GM13976 (cell line): ENCODE data around the gene ABCB1.

Source experiments
- DNase-seq: peaks from one replicate; pipeline ENCODE4 v3.0.0; 2012; ENCODE audit warnings: low spot score
- in situ Hi-C: fragments of 300-500 bp; cut with MboI; formaldehyde crosslinking; loops from one replicate; pipeline ENCODE4 v1.12.0; 2022; ENCODE audit warnings: low sequenced_read_pairs, mixed read lengths, inconsistent platforms; ENCODE audit not compliant: unreplicated experiment
- TF ChIP-seq, protein P1 (sequence below): IDR thresholded peaks from 2 replicates; pipeline ENCODE4 v1.5.1; 2012; ENCODE audit warnings: borderline replicate concordance, mild to moderate bottlenecking; ENCODE audit not compliant: insufficient read depth; ENCODE audit errors: extremely low read depth, missing control alignments, control extremely low read depth

Gene ABCB1

DNA sequence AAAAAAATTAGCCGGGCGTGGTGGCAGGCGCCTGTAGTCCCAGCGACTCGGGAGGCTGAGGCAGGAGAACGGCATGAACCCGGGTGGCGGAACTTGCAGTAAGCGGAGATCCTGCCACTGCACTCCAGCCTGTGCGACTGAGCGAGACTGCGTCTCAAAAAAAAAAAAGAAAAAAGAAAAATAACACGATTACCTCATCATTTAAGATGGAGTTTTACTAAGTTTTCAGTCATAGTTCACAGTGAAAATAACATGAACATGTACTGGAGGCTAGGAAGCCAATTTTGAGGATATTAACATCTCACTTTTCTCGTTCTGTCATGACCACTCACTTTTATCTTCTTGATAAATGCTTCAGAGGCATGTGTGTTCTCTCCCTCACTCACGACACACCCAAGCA lies 24.4 kb upstream of the ABCB1 start:
- no peak for DNase-seq
- in situ Hi-C loops, result no loop called here
- TF ChIP-seq, protein P1, sequence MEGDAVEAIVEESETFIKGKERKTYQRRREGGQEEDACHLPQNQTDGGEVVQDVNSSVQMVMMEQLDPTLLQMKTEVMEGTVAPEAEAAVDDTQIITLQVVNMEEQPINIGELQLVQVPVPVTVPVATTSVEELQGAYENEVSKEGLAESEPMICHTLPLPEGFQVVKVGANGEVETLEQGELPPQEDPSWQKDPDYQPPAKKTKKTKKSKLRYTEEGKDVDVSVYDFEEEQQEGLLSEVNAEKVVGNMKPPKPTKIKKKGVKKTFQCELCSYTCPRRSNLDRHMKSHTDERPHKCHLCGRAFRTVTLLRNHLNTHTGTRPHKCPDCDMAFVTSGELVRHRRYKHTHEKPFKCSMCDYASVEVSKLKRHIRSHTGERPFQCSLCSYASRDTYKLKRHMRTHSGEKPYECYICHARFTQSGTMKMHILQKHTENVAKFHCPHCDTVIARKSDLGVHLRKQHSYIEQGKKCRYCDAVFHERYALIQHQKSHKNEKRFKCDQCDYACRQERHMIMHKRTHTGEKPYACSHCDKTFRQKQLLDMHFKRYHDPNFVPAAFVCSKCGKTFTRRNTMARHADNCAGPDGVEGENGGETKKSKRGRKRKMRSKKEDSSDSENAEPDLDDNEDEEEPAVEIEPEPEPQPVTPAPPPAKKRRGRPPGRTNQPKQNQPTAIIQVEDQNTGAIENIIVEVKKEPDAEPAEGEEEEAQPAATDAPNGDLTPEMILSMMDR, result no peak

DNA sequence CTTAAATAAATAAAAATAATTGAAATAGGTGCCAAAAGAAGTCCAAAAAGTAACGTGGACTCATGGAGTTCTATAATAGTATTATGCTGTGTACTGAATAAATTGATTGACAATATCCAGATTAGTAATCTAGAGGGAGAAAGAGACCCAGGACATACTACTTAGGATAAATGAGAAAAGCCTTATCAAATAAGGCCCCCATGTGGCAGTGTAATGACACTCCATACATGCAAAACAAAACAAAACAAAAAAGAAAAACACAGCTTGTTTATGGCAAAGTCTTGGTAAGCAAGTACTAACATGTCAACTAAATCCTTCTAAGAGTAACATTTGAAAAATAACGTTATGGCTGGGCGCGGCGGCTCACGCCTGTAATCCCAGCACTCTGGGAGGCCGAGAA lies 23.9 kb upstream of the ABCB1 start:
- in situ Hi-C loops, result no loop called here
- TF ChIP-seq, protein P1, result no peak
- no peak for DNase-seq

DNA sequence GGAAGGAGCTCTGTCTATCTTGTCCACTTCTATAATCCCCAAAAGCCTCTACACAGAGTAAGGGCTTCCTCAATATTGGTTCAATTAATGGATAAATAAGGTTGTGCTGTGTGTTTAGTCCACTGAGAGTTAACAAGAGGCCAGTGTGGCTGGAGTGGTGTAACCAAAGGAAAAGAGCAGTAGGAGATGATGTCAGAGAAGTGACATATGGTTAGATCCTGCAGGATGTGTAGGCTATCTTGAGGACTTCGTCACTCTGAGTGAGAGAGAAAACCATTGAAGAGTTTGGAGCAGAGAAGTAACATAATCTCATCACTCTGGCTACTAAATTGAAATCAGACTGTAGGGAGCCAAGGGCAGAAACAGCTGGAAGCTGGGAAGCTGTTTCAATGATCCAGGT lies 14.5 kb upstream of the ABCB1 start:
- TF ChIP-seq, protein P1, result no peak
- in situ Hi-C loops, result no loop called here
- DNase-seq, result no peak

DNA sequence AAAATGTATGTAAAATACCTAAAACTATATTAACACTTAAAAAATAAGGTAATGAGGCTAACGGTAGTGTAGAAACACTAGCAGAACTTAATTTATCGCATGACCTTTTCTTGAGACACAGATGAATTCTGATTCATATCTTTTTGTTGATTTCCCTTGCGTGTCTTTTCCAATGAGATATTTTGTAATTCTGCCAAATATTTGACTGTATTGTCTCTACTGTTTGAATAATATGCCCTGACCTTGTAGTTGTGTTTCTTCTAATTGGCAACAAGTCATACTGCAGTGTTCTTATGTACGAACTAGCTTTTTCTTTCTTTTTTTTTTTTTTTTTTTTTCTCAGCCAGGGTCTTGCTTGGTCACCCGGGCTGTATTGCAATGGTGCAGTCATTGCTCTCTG lies 9.2 kb upstream of the ABCB1 start:
- in situ Hi-C loops, result no loop called here
- DNase-seq, result no peak
- TF ChIP-seq, protein P1, result no peak

DNA sequence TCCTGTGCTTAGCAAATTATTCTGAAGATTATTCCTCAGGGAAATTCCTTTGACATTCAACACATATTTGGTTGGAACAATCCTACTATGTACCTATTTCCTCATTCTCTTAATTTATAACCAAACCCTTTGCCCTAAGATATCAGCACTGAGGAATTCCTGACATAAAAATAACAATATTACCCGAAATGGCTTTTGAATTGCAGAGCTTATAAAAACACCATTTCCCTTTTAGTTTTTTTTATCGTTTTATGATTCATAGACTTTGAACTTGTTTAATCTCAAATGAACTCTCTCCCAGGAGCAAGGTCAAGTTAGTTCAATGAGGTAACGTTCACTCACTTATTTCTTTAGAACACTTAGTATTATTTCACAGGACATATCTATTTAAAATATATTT lies 7.7 kb upstream of the ABCB1 start:
- in situ Hi-C loops, result no loop called here
- TF ChIP-seq, protein P1, result no peak
- DNase-seq, result no peak

DNA sequence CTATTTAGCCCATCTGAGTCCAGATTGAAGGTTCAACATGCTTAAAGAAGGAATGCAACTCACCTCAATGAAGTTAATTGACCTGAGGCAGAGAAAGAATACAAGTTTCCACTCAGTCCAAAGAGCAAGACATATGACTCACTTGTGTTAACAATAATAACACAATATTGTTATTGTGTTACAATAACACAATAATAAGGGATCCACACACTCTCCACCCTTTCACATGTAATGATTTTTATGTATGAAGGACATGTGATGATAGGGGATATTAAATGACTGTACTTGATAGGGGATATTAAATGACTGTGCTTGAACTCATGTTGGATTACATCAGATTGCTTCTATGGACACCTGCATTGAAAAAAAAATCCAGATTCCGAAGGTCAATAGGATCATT lies 3.6 kb upstream of the ABCB1 start:
- DNase-seq, result no peak
- in situ Hi-C loops, result no loop called here
- TF ChIP-seq, protein P1, result no peak

DNA sequence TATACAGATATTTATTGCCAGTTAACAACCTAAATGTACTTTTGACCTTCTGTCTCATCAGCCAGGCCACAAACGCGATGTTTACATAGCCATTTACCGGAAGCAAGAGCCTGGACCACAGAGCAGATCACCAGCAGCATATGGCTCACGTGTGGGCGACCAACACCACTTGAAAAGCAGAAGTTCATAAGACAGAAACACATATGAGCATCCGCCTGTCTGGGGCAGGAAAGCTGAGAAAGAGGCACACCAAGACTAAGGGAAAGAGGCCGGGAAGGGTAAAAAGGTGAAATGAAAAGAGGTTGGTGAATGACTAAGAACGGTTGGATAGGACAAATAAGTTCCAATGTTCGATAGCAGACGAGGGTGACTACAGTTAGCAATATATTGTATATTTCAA lies 1.3 kb downstream of the ABCB1 start:
- in situ Hi-C loops, result no loop called here
- TF ChIP-seq, protein P1, result no peak
- DNase-seq, result peak; percentile 77
